HCT116 (cell line): ENCODE data around the gene RREB1. TPM values are rescaled to one million over a fixed set of nuclear protein-coding genes. Genes with fewer than 3 reads are reported as not detected.

Experiments
- ATAC-seq: fragments of 200-7000 bp; cut with Tn5 transposase; 2 replicates; pipeline ENCODE4 v1.9.1; 2020; ENCODE audit warnings: mild to moderate bottlenecking, moderate library complexity
- BruUV-seq: library from RNA; stranded (reverse); fragments of 400-500 nt; replicated peaks from 2 replicates; lab custom pipeline; 2021; lab: Mats Ljungman, UMichigan
- CTCF ChIA-PET: fragments of 300-600 bp; sonication (Branson Sonifier 250); formaldehyde crosslinking; loops from one replicate; lab custom pipeline; 2021; ENCODE audit warnings: antibody characterized with exemption; lab: Charles Lee
- POLR2A ChIA-PET: fragments of 300-600, 350-600 bp; sonication (Branson Sonifier 250); formaldehyde crosslinking; loops from one replicate; lab custom pipeline; 2021; ENCODE audit warnings: antibody characterized with exemption; lab: Charles Lee
- RAD21 ChIA-PET, 2 experiments: fragments of 300-600 bp; sonication (Branson Sonifier 250); formaldehyde crosslinking; loops; one replicate each; lab custom pipeline; 2023; ENCODE audit warnings: low total read pairs in 2 of 2; ENCODE audit not compliant: uncharacterized antibody in 2 of 2, unreplicated experiment in 2 of 2, low non-redundant PET in 1 of 2; lab: Charles Lee
- DNase-seq: peaks from one replicate; pipeline ENCODE4 v3.0.0-alpha.2; 2010; ENCODE audit warnings: low read depth, low spot score
- H2AFZ ChIP-seq: fragments of 200-600 bp; shearing (Covaris generic), sonication (generic); 2 replicates; pipeline ENCODE4 v1.6.1; 2017; ENCODE audit warnings: low read depth, mixed run types, mixed read lengths, antibody characterized with exemption, low read length; ENCODE audit not compliant: poor library complexity, severe bottlenecking
- H3K27ac ChIP-seq: 2 replicates; pipeline ENCODE4 v1.5.1; 2012; ENCODE audit warnings: low read depth, low read length
- H3K27me3 ChIP-seq: fragments of 200-600 bp; sonication (generic); 2 replicates; pipeline ENCODE4 v1.6.1; 2016; ENCODE audit warnings: mixed run types, low read length, mixed read lengths; ENCODE audit not compliant: insufficient read depth
- H3K36me3 ChIP-seq, 2 experiments: fragments of 200-500 bp in 1 of 2; fragments of 200-600 bp in 1 of 2; sonication (Bioruptor generic) in 1 of 2; sonication (generic) in 1 of 2; 2 replicates each; pipeline versions ENCODE4 v1.5.1 to v1.6.1; 2014 to 2016; ENCODE audit warnings: low read length in 2 of 2, inconsistent platforms in 1 of 2, mixed read lengths in 1 of 2, mixed run types in 1 of 2; ENCODE audit not compliant: insufficient read depth in 2 of 2, control insufficient read depth in 1 of 2
- H3K4me1 ChIP-seq, 2 experiments: fragments of 200-600 bp in 1 of 2; sonication (generic) in 1 of 2; 2 replicates each; pipeline versions ENCODE4 v1.5.1 to v1.6.1; 2012 to 2017; ENCODE audit warnings: low read length in 2 of 2, inconsistent platforms in 1 of 2, mild to moderate bottlenecking in 1 of 2, mixed read lengths in 1 of 2, mixed run types in 1 of 2, moderate library complexity in 1 of 2; ENCODE audit not compliant: insufficient read depth in 2 of 2, control insufficient read depth in 1 of 2
- H3K4me2 ChIP-seq: fragments of 200-600 bp; sonication (generic); 2 replicates; pipeline ENCODE4 v1.6.1; 2017; ENCODE audit warnings: mixed run types, low read length, mixed read lengths
- H3K4me3 ChIP-seq, 2 experiments: fragments of 200-600 bp in 1 of 2; sonication (generic) in 1 of 2; replicated peaks in 1 of 2; 2 replicates each; pipeline ENCODE4 v1.5.1; 2011 to 2016; ENCODE audit warnings: low read length in 2 of 2, control low read depth in 1 of 2, low read depth in 1 of 2, mild to moderate bottlenecking in 1 of 2, mixed read lengths in 1 of 2, mixed run types in 1 of 2
- H3K79me2 ChIP-seq: fragments of 200-600 bp; sonication (generic); 2 replicates; pipeline ENCODE4 v1.6.1; 2017; ENCODE audit warnings: mild to moderate bottlenecking, mixed run types, low read length, moderate library complexity, mixed read lengths; ENCODE audit not compliant: insufficient read depth
- H3K9ac ChIP-seq: fragments of 200-600 bp; sonication (generic); 2 replicates; pipeline ENCODE4 v1.6.1; 2016; ENCODE audit warnings: low read length, mixed read lengths
- H3K9me2 ChIP-seq: fragments of 200-600 bp; sonication (generic), shearing (Covaris generic); 2 replicates; pipeline ENCODE4 v1.6.1; 2017; ENCODE audit warnings: mixed run types, mild to moderate bottlenecking, moderate library complexity; ENCODE audit not compliant: insufficient read depth
- H3K9me3 ChIP-seq, 2 experiments: fragments of 200-500 bp in 1 of 2; fragments of 200-600 bp in 1 of 2; sonication (Bioruptor generic) in 1 of 2; sonication (generic) in 1 of 2; 2 replicates each; pipeline ENCODE4 v1.6.1; 2014 to 2017; ENCODE audit warnings: low read length in 2 of 2, mixed read lengths in 2 of 2, inconsistent platforms in 1 of 2, low read depth in 1 of 2, mild to moderate bottlenecking in 1 of 2, mixed run types in 1 of 2, moderate library complexity in 1 of 2; ENCODE audit not compliant: control insufficient read depth in 1 of 2, insufficient read depth in 1 of 2
- H4K20me1 ChIP-seq: fragments of 200-600 bp; sonication (generic), shearing (Covaris generic); 2 replicates; pipeline ENCODE4 v1.6.1; 2017; ENCODE audit warnings: mixed run types, mild to moderate bottlenecking, moderate library complexity; ENCODE audit not compliant: insufficient read depth
- CEBPB ChIP-seq: IDR thresholded peaks from 2 replicates; pipeline ENCODE4 v1.6.1; 2012; ENCODE audit warnings: low read depth
- CTCF ChIP-seq, 3 experiments: fragments of 200-600 bp in 1 of 3; sonication (generic) in 1 of 3; IDR thresholded peaks in 2 of 3; conservative IDR thresholded peaks in 1 of 3; 2 replicates each; pipeline ENCODE4 v1.5.1; 2012 to 2017; ENCODE audit warnings: low read depth in 2 of 3, low read length in 2 of 3, antibody characterized with exemption in 1 of 3, borderline replicate concordance in 1 of 3, control low read depth in 1 of 3, mild to moderate bottlenecking in 1 of 3, mixed read lengths in 1 of 3, mixed run types in 1 of 3, moderate library complexity in 1 of 3; ENCODE audit not compliant: insufficient read depth in 1 of 3
- EZH2 ChIP-seq: fragments of 200-600 bp; sonication (generic); IDR thresholded peaks from 2 replicates; pipeline ENCODE4 v1.6.1; 2017; ENCODE audit warnings: antibody characterized with exemption, mixed run types
- EZH2phosphoT487 ChIP-seq: fragments of 200-600 bp; IDR thresholded peaks from 2 replicates; pipeline ENCODE4 v1.6.1; 2018; ENCODE audit warnings: antibody characterized with exemption, borderline replicate concordance
- POLR2A ChIP-seq: IDR thresholded peaks from 2 replicates; pipeline ENCODE4 v1.7.0; 2011; ENCODE audit warnings: borderline replicate concordance; ENCODE audit not compliant: insufficient read depth, insufficient read length; ENCODE audit errors: extremely low read depth
- POLR2AphosphoS5 ChIP-seq: IDR thresholded peaks from 2 replicates; pipeline ENCODE4 v1.6.1; 2011; ENCODE audit warnings: mild to moderate bottlenecking, low read depth, low read length, moderate library complexity
- REST ChIP-seq: IDR thresholded peaks from 2 replicates; pipeline ENCODE4 v1.6.1; 2012; ENCODE audit warnings: low read depth
- SP1 ChIP-seq: IDR thresholded peaks from 2 replicates; pipeline ENCODE4 v1.6.1; 2012; ENCODE audit warnings: low read depth
- SRF ChIP-seq: IDR thresholded peaks from 2 replicates; pipeline ENCODE4 v1.6.1; 2012; ENCODE audit warnings: low read depth
- TCF7L2 ChIP-seq: IDR thresholded peaks from 2 replicates; pipeline ENCODE4 v1.7.0; 2011; ENCODE audit warnings: borderline replicate concordance, inconsistent platforms; ENCODE audit not compliant: insufficient read depth, insufficient read length; ENCODE audit errors: extremely low read depth
- YY1 ChIP-seq: IDR thresholded peaks from 2 replicates; pipeline ENCODE4 v1.6.1; 2011; ENCODE audit warnings: low read length, low read depth, moderate library complexity, mild to moderate bottlenecking; ENCODE audit not compliant: insufficient replicate concordance; ENCODE audit errors: extremely low read depth
- intact Hi-C: fragments of 100-400 bp; cut with micrococcal nuclease; formaldehyde crosslinking; loops from 2 replicates; pipeline ENCODE4 v1.10.0; 2022
- total RNA-seq: library from RNA; stranded (reverse); gene quantifications from one replicate; pipeline ENCODE4 v1.2.1, GENCODE V29; 2021; ENCODE audit not compliant: unreplicated experiment

Gene RREB1
- total RNA-seq, 1 experiment from 2014 or later = 47.9 TPM

GRCh38 chr6:7171733-7172132 is 64.0 kb downstream of the RREB1 start:
- Histone ChIP-seq H3K27ac (no peak overlapping the region), H3K9me3 (no peaks in the 10 kb centered on the region), H2AFZ (no peak overlapping the region), H3K36me3 (no peaks in the 10 kb centered on the region), H4K20me1 (no peaks in the 10 kb centered on the region), H3K4me2 (no peak overlapping the region), H3K4me1 (0 out of 4 replicates have a peak, but pooled peaks cover 0 to 2% of the 10 kb centered on the region in 2 experiments)
- POLR2A ChIA-PET = no interaction called here
- RAD21 ChIA-PET = no interaction called here
- intact Hi-C loops = no loop called here
- CTCF ChIA-PET = no interaction called here
- no TSS peak for BruUV-seq
- DNase-seq (no peak), ATAC-seq (no peak)
- TF ChIP-seq SP1 = no peak
- no peak for TF ChIP-seq REST
- TF ChIP-seq EZH2phosphoT487 = no peak
- TF ChIP-seq EZH2 = no peak
- no peak for TF ChIP-seq TCF7L2
- no peak for TF ChIP-seq CTCF (IDR thresholded peaks at IDR 0.05 in 2 of 3, conservative IDR thresholded peaks at IDR 0.05 in 1 of 3; ENCODE audit: borderline replicate concordance in 1 of 3, insufficient read depth in 1 of 3, low read depth in 2 of 3, low read length in 2 of 3)
- TF ChIP-seq POLR2AphosphoS5 = no peak
- no peak for TF ChIP-seq SRF
- no peak for TF ChIP-seq CEBPB
- TF ChIP-seq YY1 = no peak
- TF ChIP-seq POLR2A = no peak
- TF ChIP-seq, all 23 proteins: peak for 0
- Histone ChIP-seq H3K9me2 (no peaks in the 10 kb centered on the region), H3K4me3 (no peak overlapping the region), H3K9ac (no peak overlapping the region), H3K79me2 (peaks cover 68% of the 10 kb centered on the region), H3K27me3 (no peaks in the 10 kb centered on the region)
